Amygdala (tissue), 56 donors: ENCODE results near the gene NGLY1.

Experiments
- DNase-seq, 56 donors: peaks; one replicate each; lab custom pipeline; 2025; lab: John Stamatoyannopoulos, UW

Gene NGLY1

DNA sequence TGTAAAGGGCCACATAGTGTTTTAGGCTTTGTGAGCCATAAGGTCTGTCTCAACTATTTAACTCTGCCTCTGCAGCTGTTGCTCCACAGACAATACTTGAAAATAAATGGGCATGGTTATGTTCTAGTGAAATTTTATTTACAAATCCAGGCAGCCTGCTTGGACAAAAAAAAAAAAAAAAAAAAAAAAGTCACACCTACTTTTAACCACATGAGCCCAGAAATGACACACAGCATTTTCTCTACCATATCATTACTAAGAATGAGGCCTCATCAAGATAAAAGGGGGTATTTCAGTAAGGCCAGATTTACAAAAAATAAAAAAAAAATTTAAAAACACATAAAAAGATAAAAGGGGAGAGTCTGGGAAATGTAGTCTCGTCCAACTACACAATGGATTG is 1.7 kb upstream of the NGLY1 start:
- no peak for DNase-seq

GRCh38 chr3:25783661-25784512 is 644 bp upstream of the NGLY1 start:
- DNase-seq: peak in 33 of 56 donors; percentile 12 to 84 (median 62)

DNA sequence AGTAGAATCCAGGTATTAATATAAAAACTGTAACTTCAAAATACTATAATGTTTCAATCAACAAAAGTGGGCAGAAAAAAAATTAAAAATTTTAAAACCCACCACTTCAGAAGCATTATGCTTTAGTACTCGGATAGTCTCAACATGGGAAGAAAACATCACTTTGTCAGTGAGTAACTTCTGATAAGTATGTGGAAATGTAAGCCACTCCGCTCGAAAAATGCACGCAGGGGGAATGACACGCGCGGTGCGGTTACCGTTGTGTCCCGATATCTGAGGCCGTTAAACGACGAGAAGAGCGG is 656 bp downstream of the NGLY1 start:
- no peak for DNase-seq

- no peak for DNase-seq
These were observed 1.3 kb downstream of the NGLY1 start for GRCh38 chr3:25781758-25782594.

- DNase-seq: no peak
These were observed 2.0 kb downstream of the NGLY1 start for GRCh38 chr3:25781145-25781757.

- no peak for DNase-seq
These were observed 2.6 kb downstream of the NGLY1 start for GRCh38 chr3:25780618-25781017.

- no peak for DNase-seq
These were observed 7.3 kb downstream of the NGLY1 start for GRCh38 chr3:25775936-25776335.

- DNase-seq: no peak
These were observed 14.4 kb downstream of the NGLY1 start for GRCh38 chr3:25768851-25769250.

GRCh38 chr3:25751725-25752124 is 31.5 kb downstream of the NGLY1 start:
- DNase-seq: no peak

GRCh38 chr3:25751048-25751447 is 32.2 kb downstream of the NGLY1 start:
- no peak for DNase-seq

- DNase-seq: no peak
These were observed 34.1 kb downstream of the NGLY1 start for GRCh38 chr3:25749031-25749581.

- DNase-seq: no peak
These were observed 35.1 kb downstream of the NGLY1 start for GRCh38 chr3:25748189-25748588.

DNA sequence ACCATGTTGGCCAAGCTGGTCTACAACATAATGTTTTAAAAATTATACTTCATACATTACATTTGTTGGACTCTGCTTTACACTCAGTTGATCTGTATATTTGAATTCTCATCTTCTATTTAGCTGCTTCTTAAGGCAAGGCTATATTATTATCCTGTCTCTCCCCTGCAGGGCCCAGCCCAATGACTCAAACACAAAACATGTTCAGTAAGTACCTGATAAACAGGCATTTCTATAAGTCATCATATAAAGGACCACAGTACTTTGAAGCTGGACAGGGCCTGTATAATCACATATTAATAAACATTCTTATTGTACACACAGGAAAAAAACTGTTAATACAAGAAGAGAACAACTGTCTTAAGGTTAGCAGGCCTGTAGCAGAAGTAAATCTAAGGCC is 36.2 kb downstream of the NGLY1 start:
- DNase-seq: no peak

GRCh38 chr3:25744470-25744869 is 38.8 kb downstream of the NGLY1 start:
- no peak for DNase-seq

GRCh38 chr3:25728101-25728500 is 55.1 kb downstream of the NGLY1 start:
- no peak for DNase-seq

DNA sequence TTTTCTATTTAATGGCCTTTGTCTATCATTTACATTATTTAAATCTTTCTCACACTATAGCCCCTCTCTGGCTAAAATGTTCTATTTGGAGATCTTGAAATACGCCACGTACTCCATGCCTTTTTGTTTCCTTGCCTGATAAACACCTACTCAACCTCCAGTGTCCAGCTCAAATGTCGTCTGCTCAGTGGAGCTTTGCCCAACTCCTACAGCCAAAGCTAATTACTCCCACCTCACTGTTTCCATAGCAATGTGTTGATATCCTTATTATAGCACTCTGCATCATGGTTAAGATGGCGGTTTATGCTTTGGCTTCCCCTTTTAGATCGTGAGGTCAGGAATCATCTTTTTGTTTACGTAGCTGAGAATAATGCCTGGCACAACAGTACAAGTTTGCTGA is 55.9 kb downstream of the NGLY1 start:
- no peak for DNase-seq

DNA sequence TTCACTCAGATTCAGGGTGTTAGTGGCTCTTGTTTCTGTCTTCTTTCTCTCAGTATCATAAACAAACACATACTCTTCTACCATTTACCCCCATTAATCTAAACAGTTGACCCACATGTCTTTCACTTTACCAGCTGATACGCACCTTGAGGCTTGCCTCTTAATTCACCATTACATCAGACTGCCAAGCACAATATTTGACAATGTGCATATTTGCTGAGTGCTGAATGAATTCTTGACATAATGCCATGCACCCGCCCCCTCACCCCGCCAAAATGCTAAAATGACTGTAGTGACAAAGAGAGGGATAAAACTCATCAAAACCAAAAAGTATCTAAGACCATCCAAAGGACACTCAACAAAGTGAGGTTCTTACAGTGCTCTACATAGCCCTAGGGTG is 57.4 kb downstream of the NGLY1 start:
- no peak for DNase-seq

DNA sequence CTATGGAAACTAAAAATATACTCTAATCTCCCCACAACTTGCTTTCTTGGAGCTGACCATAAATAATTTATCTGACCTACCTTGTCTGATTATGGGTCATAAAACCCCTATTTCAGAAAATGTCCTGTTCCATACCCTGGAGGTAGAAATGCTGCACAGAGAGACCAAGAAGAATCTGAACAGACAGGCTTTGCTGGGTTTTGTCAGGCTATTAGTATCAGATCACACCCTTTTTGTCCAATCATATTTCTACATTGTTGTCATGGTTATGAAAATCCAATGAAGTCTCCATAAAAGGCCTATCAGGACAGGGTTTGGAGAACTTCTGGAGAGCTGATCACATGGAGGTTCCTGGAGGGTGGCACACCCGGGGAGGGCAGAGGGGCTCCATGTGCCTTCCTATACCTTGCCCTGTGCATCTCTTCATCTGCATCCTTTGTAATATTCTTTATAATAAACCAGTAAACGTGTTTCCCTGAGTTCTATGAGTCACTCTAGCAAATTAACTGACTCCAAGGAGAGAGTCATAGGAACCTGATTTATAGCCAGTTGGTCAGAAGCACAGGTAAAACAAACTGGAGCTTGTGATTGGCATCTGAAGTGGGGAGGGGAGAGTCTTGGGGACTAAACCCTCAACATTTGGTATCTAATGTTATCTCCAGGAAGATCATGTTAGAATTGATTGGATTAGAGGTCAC is 58.1 kb downstream of the NGLY1 start:
- DNase-seq: no peak

DNA sequence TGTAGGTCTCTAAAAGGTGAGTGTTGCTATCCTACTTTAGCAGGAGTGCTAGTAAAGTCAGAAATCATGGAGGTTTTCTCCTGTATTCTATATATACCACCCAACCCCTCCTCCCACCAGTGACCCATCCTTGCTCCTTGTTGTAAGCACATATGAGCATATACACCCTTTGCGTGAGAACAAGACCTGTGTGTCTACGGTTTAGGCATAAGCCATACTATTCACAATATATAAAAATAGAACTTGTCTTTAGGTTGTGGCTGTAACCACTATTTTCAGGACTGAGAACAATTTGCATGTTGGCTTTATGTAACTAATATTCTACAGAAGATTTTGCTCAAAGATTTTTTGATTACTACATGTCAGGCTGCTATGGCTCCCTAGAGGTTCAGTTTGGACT is 59.4 kb downstream of the NGLY1 start:
- no peak for DNase-seq

DNA sequence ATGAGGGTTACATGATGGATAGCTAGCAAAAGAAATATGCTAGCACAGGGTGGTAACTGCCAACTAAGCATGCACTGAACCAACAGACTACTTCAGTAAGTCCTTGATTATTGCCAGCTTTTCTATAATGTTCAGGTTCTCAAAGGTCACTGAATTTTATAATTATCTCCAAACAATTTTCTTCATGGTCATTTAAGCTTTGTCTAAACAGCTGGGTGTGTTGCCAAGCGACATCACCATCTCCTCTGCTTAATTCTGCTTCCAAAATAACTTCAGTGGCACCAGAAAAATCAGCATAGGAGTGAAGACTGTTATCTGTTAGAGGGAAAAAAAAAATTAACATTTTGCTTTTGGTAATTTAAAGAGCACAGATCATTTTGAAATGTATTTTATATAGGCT is 63.9 kb downstream of the NGLY1 start:
- DNase-seq: no peak
